ENCODE results near the gene KRT33B. TPM values are rescaled to one million over a fixed set of nuclear protein-coding genes. Genes with fewer than 3 reads are reported as not detected.

The KRT33B gene
- total RNA-seq, 1 experiment from 2014 or later = not detected

GRCh38 chr17:41315814-41316445 lies 53.7 kb downstream of the KRT33B start:
- ChIA-PET CTCF (interaction anchor here (1.8 kb wide), 1 partner anchor 102 kb away, joined by 5 read pairs; no protein-coding TSS in a partner anchor), POLR2A (no interaction called here)
- Mint-ChIP-seq H3K4me1 (no peaks in the 10 kb centered on the region), H3K36me3 (peaks cover 14% of the 10 kb centered on the region; the same call in 1 of the 2 replicates), H3K27me3 (ENCODE audit: low read depth) (no peaks in the 10 kb centered on the region), H3K9me3 (peaks cover 20% of the 10 kb centered on the region), H3K27ac (no peak overlapping the region), H3K4me3 (no peak overlapping the region)
- no peak for TF ChIP-seq ATF1 (CRISPR knock-in tag; IDR thresholded peaks at IDR 0.05)
- no peak for TF ChIP-seq ZNF396 (CRISPR knock-in tag; IDR thresholded peaks at IDR 0.05; ENCODE audit: borderline replicate concordance)
- no peak for TF ChIP-seq MXD4 (CRISPR knock-in tag; IDR thresholded peaks at IDR 0.05; ENCODE audit: borderline replicate concordance)
- TF ChIP-seq GTF2I (CRISPR knock-in tag; conservative IDR thresholded peaks at IDR 0.05) = no peak
- TF ChIP-seq JUN (CRISPR knock-in tag; IDR thresholded peaks at IDR 0.05) = no peak
- TF ChIP-seq GRHL2 (CRISPR knock-in tag; IDR thresholded peaks at IDR 0.05; ENCODE audit: insufficient replicate concordance, severe bottlenecking) = no peak
- TF ChIP-seq SP1 (CRISPR knock-in tag; conservative IDR thresholded peaks at IDR 0.05) = no peak
- TF ChIP-seq USF1 (CRISPR knock-in tag; IDR thresholded peaks at IDR 0.05) = no peak
- TF ChIP-seq GABPB1 (CRISPR knock-in tag; IDR thresholded peaks at IDR 0.05) = no peak
- no peak for TF ChIP-seq ZNF263 (CRISPR knock-in tag; IDR thresholded peaks at IDR 0.05; ENCODE audit: low read depth)
- TF ChIP-seq RELA (CRISPR knock-in tag; IDR thresholded peaks at IDR 0.05; ENCODE audit: borderline replicate concordance) = no peak
- no peak for TF ChIP-seq NR1H2 (CRISPR knock-in tag; IDR thresholded peaks at IDR 0.05)
- TF ChIP-seq NFE2L1 (CRISPR knock-in tag; IDR thresholded peaks at IDR 0.05) = no peak
- TF ChIP-seq TP53 (CRISPR knock-in tag; IDR thresholded peaks at IDR 0.05) = no peak
- TF ChIP-seq RORB (CRISPR knock-in tag; IDR thresholded peaks at IDR 0.05) = no peak
- TF ChIP-seq CTCF (IDR thresholded peaks at IDR 0.05) = no peak
- TF ChIP-seq ARID4B (CRISPR knock-in tag; IDR thresholded peaks at IDR 0.05; ENCODE audit: borderline replicate concordance) = no peak
- no peak for TF ChIP-seq ZNF317 (CRISPR knock-in tag; IDR thresholded peaks at IDR 0.05; ENCODE audit: borderline replicate concordance, low read depth)
- no peak for TF ChIP-seq TEAD1 (CRISPR knock-in tag; IDR thresholded peaks at IDR 0.05)
- ATAC-seq = no peak
- DNase-seq (ENCODE audit: low spot score) = no peak

- DNase-seq (ENCODE audit: low spot score) (no peak), ATAC-seq (no peak)
- Mint-ChIP-seq H3K27me3 (ENCODE audit: low read depth) (no peaks in the 10 kb centered on the region), H3K36me3 (peaks cover 13% of the 10 kb centered on the region; the same call in 1 of the 2 replicates), H3K27ac (no peak within 1 kb of the TSS), H3K4me3 (no peak within 1 kb of the TSS), H3K9me3 (peaks cover 14% of the 10 kb centered on the region), H3K4me1 (no peaks in the 10 kb centered on the region)
- ChIA-PET CTCF (interaction anchor here (1.8 kb wide), 1 partner anchor 102 kb away, joined by 5 read pairs; no protein-coding TSS in a partner anchor), POLR2A (no interaction called here)
- no peak for TF ChIP-seq USF1 (CRISPR knock-in tag; IDR thresholded peaks at IDR 0.05)
- no peak for TF ChIP-seq MAX (CRISPR knock-in tag; IDR thresholded peaks at IDR 0.05)
- no peak for TF ChIP-seq ZNF281 (CRISPR knock-in tag; IDR thresholded peaks at IDR 0.05)
- TF ChIP-seq NFYB (CRISPR knock-in tag; conservative IDR thresholded peaks at IDR 0.05; ENCODE audit: low read depth) = no peak
- TF ChIP-seq GABPB1 (CRISPR knock-in tag; IDR thresholded peaks at IDR 0.05) = no peak
- TF ChIP-seq CREM (CRISPR knock-in tag; IDR thresholded peaks at IDR 0.05) = no peak
Measured at GRCh38 chr17:41315204-41315794, 54.3 kb downstream of the KRT33B start, which contains the start of gene KRTAP17-1. Gene KRTAP17-1 (minus strand): TSS chr17:41315710. CDS start chr17:41315650, 60 bp downstream.

Measured in WTC11 (cell line).